SW 1271 (cell line): ENCODE data around the gene EPC1.
"Not testable (repeated sequence)": the region's sequence is repeated elsewhere in the genome, so short reads cannot be mapped to it uniquely, and the experiment has no call there.

ENCODE experiments used
- DNase-seq, 2 experiments: peaks; one replicate each; lab custom pipeline; 2025; lab: John Stamatoyannopoulos, UW

Gene EPC1

DNA sequence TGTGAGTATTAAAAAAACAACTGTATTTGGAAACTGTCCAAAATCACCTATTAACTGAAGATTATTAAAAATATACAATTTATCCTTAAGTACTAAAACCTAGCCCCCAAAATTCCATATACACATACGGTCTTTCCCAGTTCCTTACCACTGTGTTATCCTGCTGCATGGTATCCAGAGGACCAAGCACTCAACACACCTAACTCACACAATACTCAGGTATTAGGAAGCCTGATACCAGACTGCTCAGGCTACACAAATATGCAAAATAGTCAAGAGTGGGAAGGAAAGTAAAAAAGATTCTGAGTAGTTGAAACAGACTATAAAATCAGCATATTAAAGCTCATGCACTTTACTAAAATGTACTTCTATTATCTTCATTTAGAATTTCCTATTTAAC is 67.2 kb downstream of the EPC1 start:
- DNase-seq = no peak

DNA sequence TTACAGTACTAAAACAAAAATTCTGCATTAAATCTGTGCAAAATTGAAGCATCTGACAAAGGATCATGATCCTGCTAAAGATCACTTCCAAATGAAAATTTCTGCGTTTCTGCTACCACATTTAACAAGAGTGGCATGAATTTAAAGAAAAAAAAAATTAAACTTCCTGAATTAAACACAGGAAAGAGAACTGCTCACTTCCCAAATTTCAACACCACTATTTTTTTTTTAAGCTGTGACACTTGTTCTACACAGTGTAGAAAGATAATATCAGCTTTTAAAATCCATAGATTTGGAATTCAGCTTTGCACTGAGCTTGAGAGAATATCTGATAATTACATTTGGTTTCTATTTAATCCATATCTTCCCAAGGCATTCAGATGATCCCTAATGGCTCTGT is 73.6 kb downstream of the EPC1 start:
- no peak for DNase-seq

DNA sequence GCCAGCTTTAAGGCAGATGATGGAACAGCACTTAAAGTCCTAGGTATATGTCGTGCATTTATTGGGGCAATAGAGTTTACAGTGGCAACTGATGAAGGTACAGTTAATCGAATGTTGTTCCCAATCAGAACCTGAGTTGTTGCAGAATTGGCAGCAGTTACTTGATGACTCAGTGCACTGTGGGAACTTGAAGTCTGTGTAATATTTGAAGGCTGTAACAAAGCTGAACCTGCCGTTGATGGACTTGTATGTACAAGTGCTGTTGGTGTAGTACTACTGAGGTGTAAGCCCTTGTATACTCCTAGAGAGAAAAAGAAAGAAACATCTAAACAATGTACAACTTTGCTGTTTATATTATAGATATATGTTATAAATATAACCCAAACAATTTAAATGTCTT is 75.3 kb downstream of the EPC1 start:
- DNase-seq = no peak

DNA sequence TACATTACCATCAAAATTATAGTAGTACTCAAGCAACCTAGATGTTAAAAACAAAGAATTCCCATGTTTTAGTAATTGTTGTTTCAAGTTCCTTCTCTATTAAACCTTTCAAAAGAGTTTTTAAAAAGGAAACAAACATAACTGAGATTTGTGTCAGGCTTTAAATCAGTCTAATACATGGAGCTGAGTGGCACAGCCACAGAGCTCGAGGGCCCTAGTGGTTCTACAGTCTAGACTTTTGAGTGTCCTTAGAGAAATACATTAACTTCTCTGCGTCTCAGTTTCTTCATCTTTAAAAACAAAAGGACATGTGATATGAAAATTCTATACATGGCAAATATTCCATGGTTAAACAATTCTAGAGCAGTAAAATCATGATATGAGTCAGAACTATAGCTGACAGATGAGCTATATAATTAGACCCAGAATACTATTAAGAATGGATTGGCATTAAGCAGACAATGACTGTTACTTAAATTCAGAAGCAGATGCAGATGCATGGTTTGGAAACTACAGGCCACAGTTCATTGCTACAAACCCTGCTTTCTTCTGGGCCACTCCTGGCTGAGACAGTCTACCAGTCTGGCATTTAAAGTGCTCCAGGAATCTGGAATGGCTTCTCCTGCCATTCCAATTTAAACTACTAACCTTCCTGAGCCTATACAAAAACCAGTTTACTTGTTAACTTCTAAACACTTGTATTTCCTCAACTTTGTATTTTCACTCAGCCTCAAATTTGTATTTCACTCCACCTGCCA is 77.4 kb downstream of the EPC1 start:
- no peak for DNase-seq

DNA sequence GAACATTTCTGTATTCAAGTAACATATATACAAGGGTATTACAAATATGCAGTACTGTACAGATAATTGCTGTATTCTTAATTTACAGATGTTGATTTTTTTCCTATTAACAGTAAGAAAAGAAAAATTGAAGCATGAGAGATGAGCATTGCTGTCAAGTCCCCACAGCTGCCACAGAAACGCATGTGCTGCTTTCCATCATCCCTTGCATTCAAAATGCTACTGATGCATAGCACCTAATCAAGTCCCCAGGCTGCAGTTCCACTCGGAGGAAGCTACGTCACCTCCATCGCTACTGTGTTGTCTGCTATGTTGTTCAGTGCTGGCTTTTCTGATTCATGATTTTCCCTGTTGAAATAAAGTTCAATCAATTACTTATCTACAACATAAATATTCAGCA is 78.2 kb downstream of the EPC1 start:
- DNase-seq = no peak

DNA sequence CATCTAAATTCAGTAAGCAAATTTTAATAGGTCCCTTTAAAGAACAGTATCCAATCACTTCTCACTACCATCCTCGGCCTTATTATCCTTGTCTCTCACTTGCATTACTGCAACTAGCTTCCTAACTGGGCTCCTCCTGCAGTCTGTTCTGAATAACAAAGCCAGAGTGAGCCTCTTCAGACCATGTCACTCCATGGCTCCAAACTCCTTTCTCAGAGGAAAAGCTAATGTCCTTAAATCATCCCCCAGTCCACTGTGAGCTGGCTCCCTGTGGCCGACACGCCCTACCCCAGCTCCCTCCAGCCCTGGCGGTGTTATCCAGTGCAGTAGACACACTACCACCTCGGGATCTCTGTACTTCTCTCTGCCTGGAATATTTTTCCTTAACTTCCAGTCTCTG is 80.0 kb downstream of the EPC1 start:
- no peak for DNase-seq

DNA sequence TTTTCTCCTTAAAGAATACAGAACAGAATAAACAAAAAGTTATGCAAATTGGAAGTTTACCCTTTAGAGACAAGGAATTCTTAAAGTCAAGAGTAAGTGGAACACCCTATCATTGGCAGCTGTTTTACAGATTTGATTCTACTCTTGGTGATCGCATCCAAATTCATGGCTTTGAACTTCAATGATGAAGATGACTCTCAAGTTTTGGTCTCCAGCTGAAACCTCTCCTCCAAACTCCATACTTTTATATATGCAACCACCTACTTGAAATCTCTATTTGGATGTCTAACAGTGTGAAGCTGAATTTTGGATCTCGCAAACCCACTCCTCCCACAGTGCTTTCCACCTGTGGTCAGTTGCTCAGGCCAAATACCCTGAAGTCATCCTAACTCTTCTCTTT is 80.4 kb downstream of the EPC1 start:
- DNase-seq = no peak

DNA sequence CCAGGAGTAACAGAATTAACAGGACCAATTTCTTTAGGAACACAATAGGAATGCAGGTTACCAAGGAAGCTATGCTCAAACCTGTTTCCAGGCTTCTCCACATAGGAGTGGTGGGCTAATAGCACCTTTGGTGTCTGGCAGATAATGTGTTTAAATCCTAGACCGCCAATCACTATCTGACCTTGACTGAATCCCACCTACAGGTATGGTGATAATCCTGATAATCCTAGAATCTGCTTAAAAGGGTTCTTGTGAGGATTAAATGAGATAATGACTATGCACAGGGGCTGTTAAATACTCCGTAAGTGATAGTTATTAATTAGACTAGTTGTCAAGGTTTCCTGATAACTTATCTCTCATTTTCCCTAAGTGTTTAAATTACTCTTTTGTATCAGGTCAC is 81.2 kb downstream of the EPC1 start:
- DNase-seq = no peak

DNA sequence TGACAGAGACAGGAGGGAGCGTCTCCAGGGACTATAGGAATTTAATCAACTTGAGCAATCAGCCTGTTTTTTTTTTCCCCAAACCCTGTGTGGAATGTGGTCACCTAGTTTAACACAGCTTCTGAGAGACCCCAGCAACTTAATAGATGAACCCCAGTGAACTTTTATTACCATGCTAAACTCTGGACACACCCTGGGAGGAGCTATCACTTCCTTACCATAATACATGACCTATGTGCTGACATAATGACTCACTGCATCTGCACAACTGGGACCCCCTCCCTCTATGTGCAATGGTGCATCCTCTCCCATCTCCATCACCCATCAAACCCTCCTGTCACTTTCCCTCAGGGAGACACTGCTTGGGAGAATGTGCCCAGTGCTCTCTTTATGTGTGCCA is 83.7 kb downstream of the EPC1 start:
- DNase-seq = no peak

DNA sequence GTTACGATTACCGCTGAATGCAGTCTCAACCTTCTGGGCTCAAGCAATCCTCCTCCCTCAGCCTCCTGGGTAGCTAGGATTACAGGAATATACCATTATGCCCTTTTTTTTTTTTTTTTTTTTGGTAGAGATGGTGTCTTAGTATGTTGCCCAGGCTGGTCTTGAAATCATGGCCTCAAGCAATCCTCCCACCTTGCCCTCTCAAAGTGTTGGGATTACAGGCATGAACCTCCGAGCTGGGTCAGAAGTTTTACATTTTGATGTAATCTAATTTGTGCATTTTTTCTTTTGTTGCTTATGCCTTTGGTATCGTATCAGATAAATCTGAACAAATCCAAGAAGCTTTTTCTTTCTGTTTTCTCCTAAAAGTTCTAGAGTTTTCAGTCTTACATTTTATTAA is 87.4 kb downstream of the EPC1 start:
- no peak for DNase-seq

DNA sequence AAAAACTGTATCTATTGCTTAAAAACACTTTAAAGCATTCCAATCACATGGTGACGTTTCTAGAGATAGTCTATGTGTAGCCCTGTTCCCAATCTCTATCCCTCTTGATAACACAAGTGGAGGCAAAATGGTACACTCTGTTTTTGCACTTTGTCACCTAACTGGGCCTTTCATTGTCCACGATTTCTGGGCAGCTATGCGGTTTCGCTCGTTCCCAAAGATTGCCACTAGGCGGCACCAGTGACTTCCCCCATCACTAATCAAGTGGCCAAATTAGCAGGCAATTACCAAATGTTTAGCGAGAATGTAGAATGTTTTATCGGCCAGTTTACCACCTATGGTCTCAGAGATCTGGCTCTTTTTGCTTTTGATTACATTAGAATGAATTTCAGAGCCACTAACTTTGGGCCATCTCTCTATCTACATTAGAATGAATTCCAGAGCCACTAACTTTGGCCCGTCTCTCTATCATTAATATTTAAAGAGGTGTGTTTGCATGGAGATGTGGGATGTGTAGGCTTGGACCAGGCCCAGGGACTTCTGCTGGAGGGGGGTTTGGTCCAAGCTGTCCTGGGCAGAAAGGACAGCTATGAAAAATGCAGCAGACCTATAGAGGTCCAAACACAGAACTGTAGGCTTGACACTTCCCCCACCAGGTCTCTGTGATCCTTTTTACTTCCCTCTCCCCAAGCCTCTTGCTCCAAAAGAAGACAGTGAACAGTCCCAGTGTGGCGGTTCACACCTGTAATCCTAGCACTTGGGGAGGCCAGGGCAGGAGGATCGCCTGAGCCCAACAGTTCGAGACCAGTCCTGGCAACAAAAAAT is 90.1 kb downstream of the EPC1 start:
- peak in 1 of 2 experiments; percentile 47 for DNase-seq

DNA sequence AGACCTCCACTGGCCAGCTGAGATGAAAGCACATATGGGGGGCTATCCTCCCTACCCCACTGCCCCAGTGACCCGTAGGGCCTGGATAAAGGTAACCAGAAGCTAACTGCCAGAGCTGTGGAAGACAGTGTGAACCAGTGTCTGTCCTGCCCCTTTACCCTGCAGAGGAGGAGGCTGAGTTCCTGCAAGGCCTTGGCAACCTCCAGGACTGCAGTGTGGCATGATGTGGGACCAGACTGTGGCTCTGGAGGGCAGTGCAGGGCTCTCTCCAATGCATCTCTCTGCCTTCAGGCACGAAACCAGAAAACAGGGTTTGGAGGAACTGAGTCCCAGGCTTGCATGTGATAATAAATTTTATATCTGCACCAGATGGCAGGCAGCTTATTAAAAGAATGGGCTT is 93.1 kb downstream of the EPC1 start:
- no peak for DNase-seq

DNA sequence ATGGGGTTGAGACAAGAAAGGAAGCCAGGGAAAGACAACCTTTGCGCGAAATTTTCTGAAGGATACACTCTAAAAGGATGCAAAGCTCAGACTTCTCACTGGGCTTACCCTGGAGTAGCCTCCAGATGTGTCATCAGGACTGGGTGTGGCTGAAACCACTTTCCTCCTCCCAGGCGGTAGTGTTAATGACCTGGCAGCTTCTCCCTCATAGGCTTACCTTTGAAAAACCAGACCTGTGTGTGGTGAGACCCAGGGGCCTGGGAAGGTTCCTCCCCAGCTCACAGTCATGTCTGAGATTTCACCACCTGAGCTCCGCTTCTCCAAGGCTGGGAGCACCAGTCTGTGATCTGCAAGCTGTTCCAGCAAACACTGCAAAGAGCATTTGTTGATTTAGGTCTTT is 93.7 kb downstream of the EPC1 start:
- DNase-seq = no peak

DNA sequence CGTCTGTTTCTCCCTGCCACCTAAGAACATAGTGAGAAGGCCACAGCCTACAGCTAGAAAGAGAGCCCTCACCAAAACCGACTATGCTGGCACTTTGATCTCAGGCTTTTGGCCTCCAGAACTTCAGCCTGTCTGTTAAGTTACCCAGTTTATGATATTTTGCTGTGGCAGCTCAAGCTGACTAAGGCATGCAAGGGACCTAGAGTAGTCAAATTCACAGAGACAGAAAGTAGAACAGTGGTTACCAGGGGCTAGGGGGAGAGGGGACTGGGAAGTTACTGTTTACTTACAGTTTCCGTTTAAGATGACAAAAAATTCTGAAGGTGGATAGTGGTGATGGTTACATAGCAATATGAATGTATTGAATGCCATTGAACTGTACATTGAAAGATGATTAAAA is 96.5 kb downstream of the EPC1 start:
- not testable (repeated sequence) for DNase-seq

DNA sequence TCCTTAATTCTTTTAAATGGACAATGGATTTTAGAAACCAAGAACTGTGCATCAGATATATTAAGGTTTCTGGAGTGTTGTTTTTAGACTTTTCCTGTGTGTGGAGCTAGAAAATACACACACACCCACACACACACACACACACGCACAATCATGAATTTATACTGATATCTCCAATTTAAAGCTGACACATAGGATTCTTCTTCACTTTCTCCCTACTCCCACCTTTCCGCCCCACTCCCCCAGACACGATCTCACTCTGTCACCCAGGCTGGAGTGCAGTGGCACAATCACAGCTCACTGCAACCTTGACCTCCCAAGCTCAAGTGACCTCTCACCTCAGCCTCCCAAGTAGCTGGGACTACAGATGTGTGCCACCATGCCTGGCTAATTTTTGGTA is 100.3 kb downstream of the EPC1 start:
- no peak for DNase-seq

DNA sequence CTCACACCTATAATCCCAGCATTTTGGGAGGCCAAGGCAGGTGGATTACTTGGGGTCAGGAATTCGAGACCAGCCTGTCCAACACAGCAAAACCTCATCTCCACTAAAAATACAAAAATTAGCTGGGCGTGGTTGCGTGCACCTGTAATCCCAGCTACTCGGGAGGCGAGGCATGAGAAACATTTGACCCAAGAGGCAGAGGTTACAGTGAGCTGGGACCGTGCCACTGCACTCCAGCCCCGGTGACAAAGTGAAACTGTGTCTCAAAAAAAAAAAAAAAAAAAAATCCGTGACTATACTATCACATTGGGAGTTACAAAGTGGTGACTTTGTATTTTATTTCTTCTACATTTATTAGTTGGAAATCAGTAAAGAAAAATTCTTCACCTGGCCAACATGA is 101.2 kb downstream of the EPC1 start:
- no peak for DNase-seq

DNA sequence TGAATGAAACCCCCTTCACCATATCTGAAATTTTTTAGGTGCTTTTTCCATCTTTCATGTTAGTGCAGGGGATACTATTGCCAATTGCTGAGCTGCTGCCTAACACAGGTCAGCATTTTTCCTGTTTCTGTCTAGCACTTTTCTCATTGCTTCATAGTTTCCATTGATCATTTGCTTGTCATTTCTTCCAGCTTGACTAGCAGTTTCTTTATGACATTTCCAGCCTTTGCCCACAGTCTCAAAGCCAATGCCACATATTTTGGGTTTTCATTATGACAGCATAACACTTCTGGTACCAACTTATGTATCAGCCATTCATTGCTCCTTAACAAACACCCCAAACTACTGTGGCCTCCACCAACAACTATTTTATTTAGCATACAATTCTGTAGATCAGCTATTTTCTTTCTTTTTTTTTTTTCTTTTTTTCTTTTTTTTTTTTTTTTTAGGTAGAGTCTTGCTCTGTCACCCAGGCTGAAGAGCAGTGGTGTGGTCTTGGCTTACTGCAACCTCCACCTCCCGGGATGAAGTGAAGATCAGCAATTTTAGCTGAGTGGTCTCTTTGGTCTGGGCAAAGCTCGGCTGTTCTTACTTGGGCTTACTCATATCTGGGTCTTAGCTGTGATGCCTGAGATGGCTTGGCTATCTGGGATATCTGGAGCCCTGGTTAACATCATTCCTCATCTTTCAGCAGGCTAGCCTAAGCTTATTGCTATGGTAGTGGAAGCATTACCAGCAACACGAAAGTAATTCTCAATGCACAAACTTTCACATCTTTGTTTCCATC is 102.3 kb downstream of the EPC1 start:
- no peak for DNase-seq

DNA sequence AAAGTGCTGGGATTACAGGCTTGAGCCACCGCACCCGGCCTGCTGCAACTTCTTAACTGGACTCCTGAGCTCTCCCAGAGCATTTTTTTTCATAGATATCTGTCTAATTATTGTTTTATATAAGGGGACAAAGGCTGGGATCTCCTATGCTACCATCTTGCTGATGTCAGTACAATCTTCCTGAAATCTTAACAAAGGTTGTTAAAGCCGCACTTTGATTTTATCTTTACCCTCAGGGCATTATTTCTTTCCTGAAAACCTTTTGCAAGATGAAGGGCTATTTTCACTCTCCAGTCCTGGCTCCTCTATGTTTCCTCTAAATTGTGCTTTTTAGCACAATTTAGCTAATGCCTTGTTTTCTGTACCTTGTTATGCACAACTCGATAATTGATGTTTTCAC is 102.9 kb downstream of the EPC1 start:
- DNase-seq = no peak

DNA sequence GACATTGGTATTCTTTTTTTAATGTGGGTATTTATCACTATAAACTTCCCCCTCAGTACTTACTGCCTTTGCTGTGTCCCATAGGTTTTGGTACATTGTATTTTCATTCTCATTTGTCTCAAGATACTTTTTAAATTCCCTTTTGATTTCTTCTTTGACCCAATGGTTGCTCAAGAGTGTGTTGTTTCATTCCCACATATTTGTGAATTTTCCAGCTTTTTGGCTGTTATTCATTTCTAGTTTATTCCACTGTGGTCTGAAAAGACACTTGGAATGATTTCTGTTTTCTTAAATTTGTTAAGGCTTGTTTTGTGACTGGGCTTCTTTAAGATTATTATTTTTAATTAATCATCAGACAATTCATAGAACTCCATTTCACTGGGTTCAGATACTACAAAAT is 105.0 kb downstream of the EPC1 start:
- no peak for DNase-seq

DNA sequence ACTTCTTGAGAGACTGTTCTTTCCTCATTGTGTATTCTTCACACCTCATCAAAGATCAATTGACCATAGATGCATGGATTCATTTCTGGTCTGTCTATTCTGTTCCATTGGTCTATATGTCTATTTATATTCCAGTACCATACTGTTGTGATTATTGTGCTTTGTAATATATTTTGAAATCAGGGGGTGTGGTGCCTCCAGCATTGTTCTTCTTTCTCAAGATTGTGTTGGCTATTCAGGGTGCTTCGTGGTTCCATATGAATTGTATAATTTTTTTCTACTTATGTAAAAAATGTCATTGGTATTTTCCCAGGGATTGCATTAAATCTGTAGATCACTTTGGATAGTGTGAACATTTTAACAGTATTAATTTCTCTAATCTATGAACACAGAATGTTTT is 106.5 kb downstream of the EPC1 start:
- no peak for DNase-seq

DNA sequence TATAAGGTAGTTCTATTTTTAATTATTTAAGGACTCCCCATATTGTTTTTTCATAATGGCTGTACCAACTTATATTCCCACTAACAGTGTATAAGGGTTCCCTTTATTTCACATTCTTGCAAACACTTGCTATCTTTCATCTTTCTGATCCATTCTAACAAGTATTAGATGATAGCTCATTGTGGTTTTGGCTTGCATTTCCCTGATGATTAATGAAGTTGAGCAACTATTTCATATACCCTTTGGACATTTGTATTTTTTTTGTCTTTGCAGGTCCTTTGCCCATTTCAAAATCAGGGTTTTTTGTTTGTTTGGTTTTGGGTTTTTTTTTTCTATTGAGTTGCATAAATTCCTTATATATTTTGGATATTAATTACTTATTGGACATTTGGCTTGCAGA is 107.2 kb downstream of the EPC1 start:
- no peak for DNase-seq

DNA sequence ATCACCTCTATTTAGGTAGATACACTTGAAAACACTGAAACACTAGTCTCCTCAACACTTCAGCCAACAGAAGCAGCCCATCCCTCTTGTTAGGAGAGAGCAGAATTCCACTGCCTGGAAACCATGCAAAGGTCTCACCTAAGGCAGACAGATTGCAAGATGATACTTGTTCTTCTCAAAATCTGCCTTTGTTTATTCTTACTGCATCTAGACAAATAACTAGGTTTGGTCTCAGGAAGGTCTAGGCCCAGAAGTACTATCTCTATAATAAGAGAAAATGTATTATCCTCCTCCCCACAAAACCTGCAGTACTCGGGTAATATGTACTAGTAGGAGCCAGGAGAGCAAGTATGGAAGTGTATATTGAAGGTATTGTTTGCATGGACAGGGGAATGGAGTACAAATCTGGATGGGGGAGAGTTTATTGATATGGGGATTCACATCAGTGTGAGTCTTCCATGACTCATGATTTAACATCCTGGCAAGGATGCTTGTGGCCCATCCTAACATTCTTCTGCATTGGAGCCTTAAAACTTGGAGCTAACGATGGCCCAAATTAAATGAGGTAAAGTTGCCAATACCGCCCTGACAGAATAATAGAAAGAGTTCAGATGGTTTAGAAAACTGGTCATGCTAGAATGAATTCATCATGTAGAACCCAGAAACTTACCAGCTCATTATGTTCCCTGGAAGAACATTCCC is 109.2 kb downstream of the EPC1 start:
- DNase-seq = no peak
